NB4 (cell line): ENCODE results near the gene TAGLN3.

ENCODE experiments used
- DNase-seq: peaks from one replicate; pipeline ENCODE4 v3.0.0; 2010; ENCODE audit warnings: low read depth
- H3K4me3 ChIP-seq: one replicate; pipeline ENCODE4 v1.5.1; 2011; ENCODE audit warnings: mild to moderate bottlenecking, low read depth, low read length, moderate library complexity
- MYC ChIP-seq: IDR thresholded peaks from 2 replicates; pipeline ENCODE4 v1.6.1; 2011; ENCODE audit warnings: low read depth, low read length
- POLR2A ChIP-seq: IDR thresholded peaks from 2 replicates; pipeline ENCODE4 v1.6.1; 2011; ENCODE audit warnings: mild to moderate bottlenecking; ENCODE audit not compliant: insufficient read length; ENCODE audit errors: extremely low read depth
- TF ChIP-seq, protein P1 (sequence below): IDR thresholded peaks from one replicate; pipeline ENCODE4 v1.5.1; 2012; ENCODE audit warnings: low read depth, low read length
- TF ChIP-seq, protein P2 (sequence below): IDR thresholded peaks from 2 replicates; pipeline ENCODE4 v1.6.1; 2011; ENCODE audit warnings: low read depth, low read length

The TAGLN3 gene

DNA sequence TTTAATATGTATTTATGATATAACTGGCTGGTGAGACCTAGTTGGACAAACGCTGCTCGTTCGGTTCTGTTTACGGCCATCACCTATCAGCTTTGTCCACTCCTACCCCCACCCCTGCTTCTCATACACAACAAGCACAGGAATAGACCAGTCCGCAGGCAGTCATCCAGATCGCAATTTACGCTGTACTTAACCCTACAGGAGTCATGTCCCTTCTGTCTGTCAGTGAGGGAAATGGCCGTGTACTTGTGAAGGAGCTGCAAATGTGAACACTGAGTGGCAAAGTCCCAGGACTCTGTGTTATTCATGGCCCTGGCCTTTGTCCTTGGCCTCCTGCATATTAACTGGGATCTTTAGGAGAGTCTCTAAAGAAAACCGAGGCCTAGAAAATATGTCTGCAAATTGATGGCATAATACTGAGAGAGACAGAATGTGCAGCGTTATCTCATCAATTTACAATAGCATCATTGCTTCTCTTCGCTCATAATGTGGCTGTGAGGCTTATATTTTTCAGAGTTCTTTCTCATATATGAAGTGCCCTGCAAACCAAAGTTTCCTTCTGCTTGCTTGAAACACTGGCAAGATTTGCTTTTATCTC lies 27.1 kb upstream of the TAGLN3 start:
- H3K4me3 ChIP-seq: no peak overlapping the region
- TF ChIP-seq, protein P1, sequence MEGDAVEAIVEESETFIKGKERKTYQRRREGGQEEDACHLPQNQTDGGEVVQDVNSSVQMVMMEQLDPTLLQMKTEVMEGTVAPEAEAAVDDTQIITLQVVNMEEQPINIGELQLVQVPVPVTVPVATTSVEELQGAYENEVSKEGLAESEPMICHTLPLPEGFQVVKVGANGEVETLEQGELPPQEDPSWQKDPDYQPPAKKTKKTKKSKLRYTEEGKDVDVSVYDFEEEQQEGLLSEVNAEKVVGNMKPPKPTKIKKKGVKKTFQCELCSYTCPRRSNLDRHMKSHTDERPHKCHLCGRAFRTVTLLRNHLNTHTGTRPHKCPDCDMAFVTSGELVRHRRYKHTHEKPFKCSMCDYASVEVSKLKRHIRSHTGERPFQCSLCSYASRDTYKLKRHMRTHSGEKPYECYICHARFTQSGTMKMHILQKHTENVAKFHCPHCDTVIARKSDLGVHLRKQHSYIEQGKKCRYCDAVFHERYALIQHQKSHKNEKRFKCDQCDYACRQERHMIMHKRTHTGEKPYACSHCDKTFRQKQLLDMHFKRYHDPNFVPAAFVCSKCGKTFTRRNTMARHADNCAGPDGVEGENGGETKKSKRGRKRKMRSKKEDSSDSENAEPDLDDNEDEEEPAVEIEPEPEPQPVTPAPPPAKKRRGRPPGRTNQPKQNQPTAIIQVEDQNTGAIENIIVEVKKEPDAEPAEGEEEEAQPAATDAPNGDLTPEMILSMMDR: no peak
- no peak for TF ChIP-seq MYC
- TF ChIP-seq POLR2A: no peak
- TF ChIP-seq, protein P2, sequence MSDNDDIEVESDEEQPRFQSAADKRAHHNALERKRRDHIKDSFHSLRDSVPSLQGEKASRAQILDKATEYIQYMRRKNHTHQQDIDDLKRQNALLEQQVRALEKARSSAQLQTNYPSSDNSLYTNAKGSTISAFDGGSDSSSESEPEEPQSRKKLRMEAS: no peak
- DNase-seq: no peak

DNA sequence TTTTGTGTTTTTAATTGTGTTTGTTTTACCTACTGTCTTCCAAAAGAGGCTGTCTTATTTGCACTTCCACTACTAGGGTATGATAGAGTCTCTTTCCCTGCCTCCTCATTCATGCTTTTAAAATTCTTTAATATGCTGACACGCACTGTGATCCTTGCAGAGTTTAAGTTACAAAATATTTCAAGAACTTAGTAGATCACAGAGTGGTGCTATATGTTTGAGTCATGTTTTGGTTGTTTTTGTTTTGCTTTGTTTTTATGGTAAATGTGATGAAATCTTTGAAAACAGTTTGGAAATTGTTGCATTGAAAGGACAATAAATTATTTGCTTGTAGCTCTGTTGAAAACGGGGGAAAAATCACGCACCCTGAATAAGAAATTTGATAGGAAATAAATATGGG lies 25.8 kb upstream of the TAGLN3 start:
- no peak overlapping the region for H3K4me3 ChIP-seq
- DNase-seq: no peak
- TF ChIP-seq, protein P1: no peak
- TF ChIP-seq, protein P2: no peak
- TF ChIP-seq MYC (no peak), POLR2A (no peak)

DNA sequence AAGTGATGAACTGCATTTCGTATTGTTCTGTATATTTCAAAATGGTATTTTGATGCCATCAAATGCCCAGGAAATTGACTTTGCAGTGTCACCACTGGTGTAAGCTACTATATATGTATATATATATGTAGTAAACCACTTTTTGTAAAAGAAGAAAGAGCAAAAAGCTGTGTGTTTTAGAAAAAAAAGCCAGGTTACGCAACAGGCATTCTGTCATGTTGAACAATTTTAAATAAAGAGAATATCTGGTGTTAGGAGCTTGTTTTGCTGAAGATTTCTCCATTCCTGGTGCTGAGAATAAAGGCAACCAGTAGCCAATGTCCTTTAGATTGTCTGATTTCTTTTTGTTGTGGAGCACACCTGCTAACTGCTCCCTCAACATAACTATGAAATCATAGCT lies 23.6 kb upstream of the TAGLN3 start:
- no peak overlapping the region for H3K4me3 ChIP-seq
- TF ChIP-seq, protein P2: no peak
- TF ChIP-seq MYC: no peak
- TF ChIP-seq, protein P1: no peak
- TF ChIP-seq POLR2A: no peak
- DNase-seq: no peak

DNA sequence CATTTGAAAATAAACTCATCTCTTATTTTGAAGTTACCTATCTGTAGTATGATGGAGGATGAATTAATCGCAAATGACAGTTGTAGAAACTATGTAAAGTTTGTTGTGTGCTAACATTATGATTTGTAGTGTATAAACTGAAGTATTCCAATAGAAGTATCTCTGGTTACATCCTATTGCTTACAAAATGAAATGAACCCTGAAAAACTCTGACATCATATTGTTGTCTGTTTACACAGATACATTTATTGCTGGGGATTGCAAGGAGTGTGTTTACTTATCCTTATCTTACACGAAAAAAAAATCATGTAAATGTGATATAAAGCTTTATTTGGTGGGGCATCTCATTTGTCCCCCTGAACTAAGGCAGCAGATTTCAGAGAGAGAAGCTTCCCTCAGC lies 22.5 kb upstream of the TAGLN3 start:
- TF ChIP-seq POLR2A: no peak
- TF ChIP-seq, protein P2: no peak
- TF ChIP-seq MYC: no peak
- TF ChIP-seq, protein P1: no peak
- DNase-seq: no peak
- H3K4me3 ChIP-seq: no peak overlapping the region

DNA sequence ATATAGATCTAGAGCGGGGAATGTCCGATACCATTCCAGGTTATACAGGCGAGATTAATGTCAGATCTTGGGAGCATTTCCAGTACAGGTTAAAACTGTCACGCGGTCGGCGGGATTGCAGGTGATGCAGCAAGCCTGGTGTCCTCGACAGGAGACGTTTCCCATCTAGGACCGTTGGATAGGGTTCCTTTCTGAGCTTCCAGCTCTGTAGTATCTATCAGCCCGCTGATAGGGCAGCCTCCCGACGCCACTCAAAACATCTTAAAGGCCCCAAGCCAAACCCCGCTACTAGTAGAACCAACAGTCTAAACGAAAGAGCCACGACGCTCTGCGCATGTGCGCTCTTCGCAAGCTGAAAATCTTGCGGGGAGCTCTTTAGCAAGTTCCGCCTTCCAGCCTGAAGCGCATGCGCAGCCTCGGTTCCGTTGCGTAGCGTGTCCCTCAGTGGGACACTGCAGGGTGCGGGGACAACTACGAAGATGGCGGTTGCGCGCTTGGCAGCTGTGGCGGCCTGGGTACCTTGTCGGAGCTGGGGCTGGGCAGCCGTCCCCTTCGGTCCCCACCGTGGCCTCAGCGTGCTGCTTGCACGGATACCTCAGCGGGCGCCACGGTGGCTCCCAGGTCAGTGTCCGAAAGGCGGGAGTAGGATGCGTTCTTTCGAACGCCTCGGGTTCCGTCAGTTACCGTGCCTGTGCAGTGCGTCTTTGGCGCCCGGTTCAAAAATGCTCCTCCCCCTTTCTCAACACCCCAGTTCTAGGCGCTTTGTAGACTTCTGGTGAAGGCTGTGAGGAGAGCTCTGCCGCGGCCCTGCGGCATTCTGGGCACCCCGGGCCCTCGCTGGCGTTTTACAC lies 19.9 kb upstream of the TAGLN3 start, which contains the start of gene ABHD10:
ABHD10 (plus strand) TSS at position 444 of the 851 bp plus-strand sequence; CDS start at position 480, 36 bp downstream.
- TF ChIP-seq, protein P2: peak; percentile 95
- TF ChIP-seq, protein P1: no peak
- TF ChIP-seq POLR2A: peak; percentile 96
- peak; percentile 66; the same call in 1 of the 2 replicates for TF ChIP-seq MYC
- peak within 1 kb of the TSS; percentile 80 for H3K4me3 ChIP-seq
- peak; percentile 94 for DNase-seq
